Peyer's patch (tissue), 4 donors: ENCODE results near the gene DNAJB1.

ENCODE experiments used
- CTCF ChIP-seq, 6 experiments: fragments of 450-650 bp in 4 of 6; fragments of 200-600 bp in 2 of 6; sonication (generic) in 1 of 6; IDR thresholded peaks; one replicate each; pipeline ENCODE4 v1.5.1; 2017 to 2019; ENCODE audit warnings: antibody characterized with exemption in 6 of 6, mild to moderate bottlenecking in 3 of 6, moderate library complexity in 1 of 6
- POLR2A ChIP-seq, 2 donors: fragments of 450-650 bp; IDR thresholded peaks; one replicate each; pipeline ENCODE4 v1.5.1; 2017; ENCODE audit warnings: antibody characterized with exemption in 2 of 2, mild to moderate bottlenecking in 2 of 2, moderate library complexity in 2 of 2

- TF ChIP-seq CTCF (IDR thresholded peaks at IDR 0.05) (no peak), POLR2A (IDR thresholded peaks at IDR 0.05) (no peak)
These were observed 7.5 kb upstream of the DNAJB1 start for GRCh38 chr19:14525729-14526128.
